H1 (cell line): ENCODE data around the gene FUT6. TPM values are rescaled to one million over a fixed set of nuclear protein-coding genes. Genes with fewer than 3 reads are reported as not detected.

Experiments used
- CTCF ChIA-PET: fragments of 300-600 bp; sonication (Branson Sonifier 250); formaldehyde crosslinking; loops from one replicate; lab custom pipeline; 2021; ENCODE audit not compliant: partially characterized antibody; lab: Charles Lee
- POLR2A ChIA-PET: fragments of 300-600 bp; sonication (Branson Sonifier 250); formaldehyde crosslinking; loops from one replicate; lab custom pipeline; 2021; ENCODE audit warnings: inconsistent platforms; ENCODE audit not compliant: partially characterized antibody; lab: Charles Lee
- DNase-seq, 2 experiments: peaks; one replicate each; pipeline versions ENCODE4 v3.0.0 to v3.0.0-alpha.2; 2010 to 2022; ENCODE audit warnings: low spot score in 2 of 2, low read depth in 1 of 2, mixed read lengths in 1 of 2
- FAIRE-seq: peaks from 2 replicates; lab custom pipeline; 2011; peaks lifted over from hg19 to GRCh38; lab: Jason Lieb, UNC
- H2AFZ ChIP-seq: 2 replicates; pipeline ENCODE4 v1.8.1; 2012; ENCODE audit warnings: low read length, inconsistent platforms
- H2AK5ac ChIP-seq: 2 replicates; pipeline ENCODE4 v1.6.1; 2013; ENCODE audit warnings: low read depth, low read length
- H2BK120ac ChIP-seq: replicated peaks from 2 replicates; pipeline ENCODE3; 2013; ENCODE audit warnings: low read depth, low read length, inconsistent platforms
- H2BK12ac ChIP-seq: 2 replicates; pipeline ENCODE4 v1.6.1; 2013; ENCODE audit warnings: low read depth, low read length
- H2BK15ac ChIP-seq: 2 replicates; pipeline ENCODE4 v1.6.1; 2013; ENCODE audit warnings: low read length
- H2BK20ac ChIP-seq: 2 replicates; pipeline ENCODE4 v1.6.1; 2013; ENCODE audit warnings: low read length
- H2BK5ac ChIP-seq: 2 replicates; pipeline ENCODE4 v1.6.1; 2013; ENCODE audit warnings: low read depth, low read length
- H3K14ac ChIP-seq: 2 replicates; pipeline ENCODE4 v1.6.1; 2013; ENCODE audit warnings: inconsistent platforms; ENCODE audit not compliant: insufficient read length
- H3K18ac ChIP-seq: 2 replicates; pipeline ENCODE4 v1.6.1; 2013; ENCODE audit warnings: low read length; ENCODE audit errors: extremely low read depth
- H3K23ac ChIP-seq: 2 replicates; pipeline ENCODE4 v1.6.1; 2013; ENCODE audit warnings: inconsistent platforms; ENCODE audit not compliant: insufficient read length
- H3K23me2 ChIP-seq: 2 replicates; pipeline ENCODE4 v1.6.1; 2013; ENCODE audit warnings: low read depth, low read length
- H3K27ac ChIP-seq: 2 replicates; pipeline ENCODE4 v1.6.1; 2011; ENCODE audit warnings: low read depth, low read length, inconsistent platforms
- H3K27me3 ChIP-seq, 4 experiments: replicated peaks in 1 of 4; 1 replicate in 1 of 4; 2 replicates in 3 of 4; pipeline versions ENCODE4 v1.6.1 to v1.8.1; 2011 to 2013; ENCODE audit warnings: low read length in 3 of 4, mild to moderate bottlenecking in 3 of 4, inconsistent platforms in 2 of 4, mixed read lengths in 2 of 4, moderate library complexity in 1 of 4; ENCODE audit not compliant: control insufficient read depth in 3 of 4, insufficient read depth in 3 of 4; ENCODE audit errors: extremely low read depth in 1 of 4
- H3K36me3 ChIP-seq, 4 experiments: 2 replicates each; pipeline versions ENCODE4 v1.6.1 to v1.8.1; 2011 to 2013; ENCODE audit warnings: mild to moderate bottlenecking in 4 of 4, low read length in 3 of 4, moderate library complexity in 2 of 4, control low read depth in 1 of 4, inconsistent platforms in 1 of 4; ENCODE audit not compliant: insufficient read depth in 4 of 4, control insufficient read depth in 2 of 4
- H3K4ac ChIP-seq: replicated peaks from 2 replicates; pipeline ENCODE3; 2013; ENCODE audit warnings: low read length, low read depth, mixed read lengths, inconsistent platforms; ENCODE audit not compliant: insufficient read length
- H3K4me1 ChIP-seq, 4 experiments: replicated peaks in 1 of 4; 1 replicate in 1 of 4; 2 replicates in 3 of 4; pipeline versions ENCODE4 v1.6.1 to v1.8.1; 2011 to 2013; ENCODE audit warnings: low read length in 3 of 4, inconsistent platforms in 2 of 4, mixed read lengths in 1 of 4; ENCODE audit not compliant: insufficient read depth in 4 of 4, control insufficient read depth in 3 of 4
- H3K4me2 ChIP-seq, 2 experiments: 2 replicates each; pipeline versions ENCODE4 v1.6.1 to v1.8.1; 2011 to 2013; ENCODE audit warnings: low read depth in 2 of 2, low read length in 2 of 2, control low read depth in 1 of 2, inconsistent platforms in 1 of 2, mild to moderate bottlenecking in 1 of 2; ENCODE audit not compliant: insufficient read depth in 1 of 2
- H3K4me3 ChIP-seq, 4 experiments: fragments of 200-600, 300-600 bp in 1 of 4; sonication (generic), shearing (Covaris generic), sonication (Bioruptor Twin) in 1 of 4; 2 replicates each; pipeline versions ENCODE4 v1.5.1 to v1.8.1; 2011 to 2016; ENCODE audit warnings: low read length in 4 of 4, low read depth in 3 of 4, control low read depth in 2 of 4, inconsistent platforms in 2 of 4, mild to moderate bottlenecking in 2 of 4, mixed read lengths in 1 of 4, moderate library complexity in 1 of 4; ENCODE audit not compliant: insufficient read depth in 2 of 4; ENCODE audit errors: extremely low read depth in 1 of 4
- H3K56ac ChIP-seq: replicated peaks from 2 replicates; pipeline ENCODE3; 2013; ENCODE audit warnings: low read depth, mild to moderate bottlenecking, mixed read lengths, low read length, inconsistent platforms; ENCODE audit not compliant: insufficient read length
- H3K79me1 ChIP-seq: 2 replicates; pipeline ENCODE4 v1.6.1; 2013; ENCODE audit warnings: low read depth, low read length, control low read depth
- H3K79me2 ChIP-seq, 2 experiments: 2 replicates each; pipeline versions ENCODE4 v1.6.1 to v1.8.1; 2012 to 2013; ENCODE audit warnings: low read length in 2 of 2, mild to moderate bottlenecking in 2 of 2, inconsistent platforms in 1 of 2; ENCODE audit not compliant: insufficient read depth in 2 of 2, control insufficient read depth in 1 of 2
- H3K9ac ChIP-seq, 4 experiments: replicated peaks in 1 of 4; 1 replicate in 1 of 4; 2 replicates in 3 of 4; pipeline versions ENCODE4 v1.6.1 to v1.8.1; 2011 to 2013; ENCODE audit warnings: low read depth in 3 of 4, low read length in 3 of 4, control low read depth in 2 of 4, mild to moderate bottlenecking in 2 of 4, moderate library complexity in 2 of 4, inconsistent platforms in 1 of 4; ENCODE audit errors: extremely low read depth in 1 of 4
- H3K9me3 ChIP-seq, 2 experiments: 2 replicates each; pipeline versions ENCODE4 v1.6.1 to v1.8.1; 2012 to 2013; ENCODE audit warnings: mild to moderate bottlenecking in 2 of 2, moderate library complexity in 2 of 2, control low read depth in 1 of 2, inconsistent platforms in 1 of 2, low read depth in 1 of 2, low read length in 1 of 2, mixed read lengths in 1 of 2; ENCODE audit not compliant: insufficient read depth in 2 of 2
- H4K20me1 ChIP-seq, 2 experiments: replicated peaks in 1 of 2; 2 replicates each; pipeline versions ENCODE3 to v1.8.1; 2011 to 2013; ENCODE audit warnings: inconsistent platforms in 2 of 2, low read length in 2 of 2, mild to moderate bottlenecking in 1 of 2; ENCODE audit not compliant: insufficient read depth in 2 of 2, control insufficient read depth in 1 of 2
- H4K5ac ChIP-seq: 2 replicates; pipeline ENCODE4 v1.6.1; 2013; ENCODE audit warnings: low read length, low read depth, mixed read lengths, inconsistent platforms; ENCODE audit not compliant: insufficient read length
- H4K8ac ChIP-seq: 2 replicates; pipeline ENCODE4 v1.8.0; 2013; ENCODE audit warnings: mild to moderate bottlenecking, moderate library complexity, low read length, inconsistent platforms; ENCODE audit not compliant: insufficient read depth; ENCODE audit errors: extremely low read depth
- H4K91ac ChIP-seq: replicated peaks from 2 replicates; pipeline ENCODE3; 2013; ENCODE audit warnings: low read length, mixed read lengths, inconsistent platforms; ENCODE audit not compliant: insufficient read length
- ASH2L ChIP-seq: fragments of 200-600, 300-600 bp; sonication (generic); IDR thresholded peaks from one replicate; pipeline ENCODE4 v1.7.1; 2017; ENCODE audit warnings: low read length
- CTCF ChIP-seq, 3 experiments: IDR thresholded peaks; 1 replicate in 2 of 3; 2 replicates in 1 of 3; pipeline versions ENCODE4 v1.5.1 to v1.6.1; 2011; ENCODE audit warnings: low read length in 3 of 3, mild to moderate bottlenecking in 3 of 3, inconsistent platforms in 2 of 3, low read depth in 1 of 3, moderate library complexity in 1 of 3; ENCODE audit not compliant: insufficient read depth in 1 of 3; ENCODE audit errors: control extremely low read depth in 1 of 3
- EP300 ChIP-seq, 2 experiments: IDR thresholded peaks; 1 replicate in 1 of 2; 2 replicates in 1 of 2; pipeline ENCODE4 v1.6.1; 2011 to 2012; ENCODE audit warnings: low read depth in 2 of 2, low read length in 2 of 2, mild to moderate bottlenecking in 2 of 2, borderline replicate concordance in 1 of 2, inconsistent platforms in 1 of 2, moderate library complexity in 1 of 2
- HDAC2 ChIP-seq, 2 experiments: fragments of 300-600 bp in 1 of 2; sonication (generic) in 1 of 2; IDR thresholded peaks; 2 replicates each; pipeline ENCODE4 v1.6.1; 2011 to 2012; ENCODE audit warnings: low read depth in 2 of 2, low read length in 2 of 2, mild to moderate bottlenecking in 2 of 2, moderate library complexity in 2 of 2, borderline replicate concordance in 1 of 2, inconsistent platforms in 1 of 2
- KDM1A ChIP-seq: fragments of 200-600, 300-600 bp; sonication (generic); IDR thresholded peaks from 2 replicates; pipeline ENCODE4 v1.7.1; 2016; ENCODE audit warnings: mild to moderate bottlenecking, low read length, borderline replicate concordance
- KDM4A ChIP-seq: IDR thresholded peaks from one replicate; pipeline ENCODE4 v1.7.1; 2012; ENCODE audit warnings: low read depth, mild to moderate bottlenecking, moderate library complexity, low read length, inconsistent platforms; ENCODE audit not compliant: severe bottlenecking
- MAX ChIP-seq: IDR thresholded peaks from 2 replicates; pipeline ENCODE4 v1.6.1; 2012; ENCODE audit warnings: inconsistent platforms
- SP2 ChIP-seq: IDR thresholded peaks from 2 replicates; pipeline ENCODE4 v1.6.1; 2012; ENCODE audit warnings: mild to moderate bottlenecking, low read length, inconsistent platforms
- WGBS, 2 experiments: shearing (Covaris generic) in 1 of 2; methylation state at CpG; one replicate each; pipeline versions ENCODE4 v1.1.6 to v1.1.7; 2013 to 2015; ENCODE audit warnings: low lambda C conversion rate in 2 of 2, mixed read lengths in 2 of 2, inconsistent platforms in 1 of 2, low coverage in 1 of 2, missing lambda C conversion rate in 1 of 2; ENCODE audit not compliant: insufficient replicate concordance in 2 of 2, insufficient coverage in 1 of 2, insufficient read length in 1 of 2; ENCODE audit errors: extremely low coverage in 1 of 2, missing lambda C conversion rate in 1 of 2; 5-methylcytosine and 5-hydroxymethylcytosine counted together
- polyA plus RNA-seq, 7 experiments: library from polyadenylated mRNA; depleted of rRNA in 3 of 7; stranded (reverse) in 5 of 7; unstranded in 2 of 7; fragments of >200 nt in 5 of 7; fragments of 200-250 nt in 2 of 7; gene quantifications; 1 replicate in 5 of 7; 2 replicates in 1 of 7; 4 replicates in 1 of 7; pipeline versions ENCODE4 v1.2.1 to v1.2.3, GENCODE V29; 2011 to 2013; ENCODE audit warnings: missing spikeins in 2 of 7, mixed read lengths in 2 of 7
- total RNA-seq: library from RNA; stranded (reverse); fragmentation: NEBNext Ultra II Directional; extraction: Animal tissue kit (Norgen Biotek cat#: 25700); gene quantifications from 2 replicates; pipeline ENCODE4 v1.2.1, GENCODE V29; 2021

The FUT6 gene
- total and polyA plus RNA-seq, 2 of the 8 experiments (the other 6 are each of a cell fraction or from before 2014, with no cell fraction given) = not detected

GRCh38 chr19:5805462-5806132 lies 33.9 kb downstream of the FUT6 start:
- H3K79me1 ChIP-seq = peaks cover 4% of the 10 kb centered on the region; the same call in 1 of the 2 replicates
- H3K4ac ChIP-seq = no peak overlapping the region
- no peaks in the 10 kb centered on the region for H3K36me3 ChIP-seq
- no peak overlapping the region for H2BK20ac ChIP-seq
- H3K18ac ChIP-seq = no peak overlapping the region
- H3K27ac ChIP-seq = no peak overlapping the region
- H3K23me2 ChIP-seq = peaks cover 7% of the 10 kb centered on the region
- H3K23ac ChIP-seq = no peak overlapping the region
- no peak overlapping the region for H3K9ac ChIP-seq
- no peaks in the 10 kb centered on the region for H3K9me3 ChIP-seq
- no peak overlapping the region for H2AK5ac ChIP-seq
- H4K91ac ChIP-seq = no peak overlapping the region
- H3K56ac ChIP-seq = no peak overlapping the region
- H3K4me1 ChIP-seq = peaks cover 0 to 18% (median 10%) of the 10 kb centered on the region in 4 experiments; a peak in 5 of 7 replicates
- no peak overlapping the region for H2AFZ ChIP-seq
- no peak overlapping the region for H2BK12ac ChIP-seq
- POLR2A ChIA-PET = interaction anchor here (1.9 to 3.4 kb wide), 3 partner anchors 23 to 98 kb away, joined by 9 to 35 read pairs (median 10); partner anchors contain the start of gene NDUFA11
- no peak overlapping the region for H3K14ac ChIP-seq
- no peaks in the 10 kb centered on the region; a peak in 1 of 4 replicates for H3K79me2 ChIP-seq
- no peak overlapping the region for H2BK120ac ChIP-seq
- CTCF ChIA-PET = interaction anchor here (1.0 to 4.5 kb wide), 4 partner anchors 17 to 217 kb away, joined by 3 to 32 read pairs (median 5); no protein-coding TSS in a partner anchor
- H4K8ac ChIP-seq = peak overlapping the region; percentile 16
- H2BK15ac ChIP-seq = no peak overlapping the region
- 5% methylated on average over 38 of the region's 46 CpGs; no CpG with 5 or more reads in 1 of the 2 experiments for WGBS, 2 experiments
- H3K4me3 ChIP-seq = peak overlapping the region; percentile 31 to 58 (median 34)
- H2BK5ac ChIP-seq = no peak overlapping the region
- no peak overlapping the region for H4K5ac ChIP-seq
- H4K20me1 ChIP-seq = peaks cover 0 to 6% of the 10 kb centered on the region in 2 experiments
- peaks cover 2 to 16% (median 8%) of the 10 kb centered on the region in 4 experiments; a peak in 6 of 7 replicates for H3K27me3 ChIP-seq
- H3K4me2 ChIP-seq = peak overlapping the region; percentile 51 to 69
- no peak for FAIRE-seq
- peak in 1 of 2 experiments; percentile 94 for DNase-seq
- TF ChIP-seq EP300 (IDR thresholded peaks at IDR 0.05; ENCODE audit: borderline replicate concordance in 1 of 2, low read depth in 2 of 2, low read length in 2 of 2) = peak in 1 of 2 experiments; percentile 75; a peak in 1 of 3 replicates
- TF ChIP-seq SP2 = no peak
- peak; percentile 23 for TF ChIP-seq ASH2L
- TF ChIP-seq CTCF (IDR thresholded peaks at IDR 0.05; ENCODE audit: control extremely low read depth in 1 of 3, insufficient read depth in 1 of 3, low read depth in 1 of 3, low read length in 3 of 3) = peak; percentile 85 to 89 (median 88)
- peak; percentile 44 for TF ChIP-seq MAX
- peak; percentile 40 for TF ChIP-seq KDM4A
- TF ChIP-seq KDM1A = no peak
- peak; percentile 19 to 80; a peak in 1 of 4 replicates for TF ChIP-seq HDAC2 (IDR thresholded peaks at IDR 0.05; ENCODE audit: borderline replicate concordance in 1 of 2, low read depth in 2 of 2, low read length in 2 of 2)
